NCI-H748 (cell line): ENCODE results near the gene SUPT20HL2.
A peak's percentile ranks its signal among the peaks of the same experiment; 100 is the strongest.
"Not testable (repeated sequence)": the region's sequence is repeated elsewhere in the genome, so short reads cannot be mapped to it uniquely, and the experiment has no call there.

Experiments
- DNase-seq: peaks from one replicate; lab custom pipeline; 2025; ENCODE audit not compliant: unreplicated experiment; lab: John Stamatoyannopoulos, UW

SUPT20HL2 gene

DNA sequence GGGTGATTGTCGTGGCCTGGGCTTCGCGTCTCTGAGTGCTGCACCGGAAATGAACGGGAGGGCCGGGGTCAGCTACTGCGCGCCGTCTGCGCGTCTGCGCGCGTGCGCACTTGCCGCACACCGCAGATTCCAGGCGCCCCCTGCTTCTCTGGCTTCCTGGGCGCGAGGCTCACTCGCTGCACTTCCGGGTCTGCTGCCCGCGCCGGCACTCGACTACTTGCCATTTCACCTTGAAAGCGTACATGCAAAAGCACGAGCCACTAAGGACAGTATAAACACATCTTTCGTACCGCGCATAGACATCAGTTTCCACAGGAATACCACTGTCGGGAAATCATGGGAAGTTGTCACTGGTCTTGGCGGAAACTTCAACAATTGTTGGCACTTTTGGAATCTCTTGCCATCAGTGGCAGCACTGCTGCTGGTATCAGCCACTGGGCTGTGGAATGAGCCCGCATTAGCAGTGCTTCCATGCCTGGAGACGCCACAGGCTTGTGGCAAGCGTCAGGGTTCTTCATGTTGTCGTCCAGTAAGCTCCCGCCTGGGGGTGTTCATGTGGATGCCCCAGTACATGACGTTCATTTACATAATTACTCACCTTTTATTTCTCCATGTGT, at the start of gene SUPT20HL2:
SUPT20HL2 (minus strand) TSS at position 51 of the 617 bp plus-strand sequence. CDS start 754 bp downstream, outside the sequence.
- DNase-seq = no peak

DNA sequence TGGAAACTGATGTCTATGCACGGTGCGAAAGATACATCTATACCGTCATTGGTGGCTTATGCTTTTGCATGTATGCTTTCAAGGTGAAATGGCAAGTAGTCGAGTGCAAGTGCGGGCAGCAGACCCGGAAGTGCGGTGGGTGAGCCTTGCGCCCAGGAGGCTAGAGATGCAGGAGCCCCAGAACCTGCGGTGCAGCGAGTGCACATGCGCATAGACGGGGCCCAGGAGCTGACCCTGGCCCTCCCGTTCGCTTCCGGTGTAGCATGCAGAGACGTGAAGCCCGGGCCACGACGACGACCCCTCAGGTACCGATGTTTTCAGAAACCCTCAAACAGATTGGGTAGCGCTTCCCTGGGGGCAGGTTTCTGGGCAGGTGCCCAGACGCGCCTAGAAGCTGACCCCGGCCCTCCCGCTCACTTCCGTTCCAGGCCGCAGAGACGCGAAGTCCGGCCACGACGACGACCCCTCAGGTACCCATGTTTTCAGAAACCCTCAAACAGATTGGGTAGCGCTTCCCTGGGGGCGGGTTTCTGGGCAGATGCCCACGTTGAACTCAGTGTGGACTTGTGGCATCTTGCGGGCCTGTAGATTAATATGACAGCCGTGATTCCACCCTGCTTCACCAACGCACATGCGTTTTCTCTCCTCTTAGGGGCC, 48.3 kb upstream of the SUPT20HL2 start:
- not testable (repeated sequence) for DNase-seq

DNA sequence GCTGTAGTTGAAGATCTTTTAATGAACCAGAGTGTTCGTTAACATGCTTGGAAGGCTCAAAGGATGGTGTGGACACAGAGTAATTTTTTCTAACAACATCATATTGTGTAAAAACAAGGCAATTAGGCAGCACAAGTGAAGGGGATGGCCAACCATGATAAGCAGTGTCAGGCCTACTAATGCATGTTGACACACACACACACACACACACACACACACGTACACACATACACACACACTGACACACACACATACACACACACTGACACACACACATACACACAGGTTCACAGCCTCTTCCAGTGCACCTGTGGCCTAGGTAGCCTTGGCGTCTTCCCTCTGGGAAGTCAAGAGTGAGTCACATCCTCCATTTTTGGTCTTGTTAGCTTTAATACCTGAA, 46.4 kb upstream of the SUPT20HL2 start, which contains the start of gene SUPT20HL1:
SUPT20HL1 (plus strand) TSS at position 368 of the 400 bp plus-strand sequence. CDS start 2,122 bp downstream, outside the sequence.
- no peak for DNase-seq

DNA sequence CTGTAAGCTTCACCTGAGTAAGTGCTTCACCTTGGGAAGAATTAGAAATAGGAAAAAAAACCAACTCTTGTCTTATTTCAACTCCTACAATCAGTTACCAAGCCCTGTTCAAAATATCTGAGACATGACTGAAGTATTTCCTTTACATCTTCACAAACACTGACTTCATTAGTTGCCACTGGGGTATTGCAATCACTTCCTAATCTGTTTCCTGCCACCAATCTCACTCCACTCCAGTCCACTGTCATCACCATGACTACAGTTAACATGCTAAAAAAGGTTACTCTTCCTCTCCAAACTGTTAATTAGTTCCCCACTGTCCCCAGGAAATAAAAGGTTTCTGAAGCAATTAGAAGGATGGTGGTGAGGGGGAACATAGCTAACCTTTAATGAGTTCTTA, 43.2 kb upstream of the SUPT20HL2 start:
- DNase-seq = peak; percentile 3

DNA sequence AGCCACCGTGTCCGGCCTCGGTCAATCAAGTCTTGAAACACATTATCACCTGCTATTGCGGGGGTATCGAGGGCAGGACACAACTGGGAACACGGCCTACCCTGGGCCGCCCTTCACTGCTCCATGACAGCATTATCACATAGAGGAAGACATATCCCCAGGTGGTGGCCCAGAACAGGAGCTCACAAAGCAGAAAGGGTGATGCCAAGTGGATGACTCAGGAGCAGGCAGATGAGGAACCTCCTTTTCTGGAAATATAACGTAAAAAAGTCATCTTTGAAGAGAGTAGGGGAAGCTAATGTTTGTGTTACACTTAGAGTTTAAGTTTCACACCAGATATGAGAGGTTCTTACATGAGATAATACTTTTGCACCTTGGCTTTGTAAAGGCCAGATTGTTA, 41.2 kb upstream of the SUPT20HL2 start:
- no peak for DNase-seq

DNA sequence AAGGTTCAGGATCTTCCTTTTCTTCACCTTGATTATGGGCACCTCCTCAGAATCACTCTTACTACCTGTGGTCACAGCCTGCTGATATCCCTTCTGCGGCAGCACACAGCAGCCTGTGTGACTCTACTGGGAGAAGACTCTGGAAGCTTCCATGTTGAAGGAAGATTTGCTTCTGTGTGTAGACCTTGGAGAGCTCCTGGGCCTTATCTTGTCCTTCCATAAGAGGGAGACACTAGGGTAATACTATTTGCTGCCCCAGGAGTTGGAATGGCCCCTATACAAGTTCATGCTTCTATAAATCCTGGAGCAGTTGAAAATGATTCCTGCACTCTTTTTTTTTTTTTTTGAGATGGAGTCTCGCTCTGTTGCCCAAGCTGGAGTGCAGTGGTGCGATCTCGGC, 36.3 kb upstream of the SUPT20HL2 start:
- DNase-seq = no peak

DNA sequence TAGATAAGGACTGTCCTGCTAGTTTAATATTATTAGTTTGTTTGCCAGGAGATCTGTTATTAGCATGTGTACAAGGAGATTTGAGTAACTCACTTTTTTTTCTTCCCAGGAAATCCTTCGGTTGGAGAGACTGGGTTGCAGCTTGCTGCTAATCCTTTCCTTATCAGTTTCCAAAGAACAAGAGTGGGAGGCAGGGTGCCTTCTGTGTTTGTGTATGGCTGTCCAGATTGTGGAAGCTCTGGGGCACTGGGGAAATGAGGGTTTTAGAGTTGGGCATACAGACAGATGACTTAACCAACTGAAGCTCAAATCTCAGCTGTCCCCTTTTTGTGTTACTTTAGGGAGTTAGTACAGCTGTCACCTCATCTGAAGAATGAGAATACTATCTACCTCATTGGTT, 34.0 kb upstream of the SUPT20HL2 start:
- no peak for DNase-seq

DNA sequence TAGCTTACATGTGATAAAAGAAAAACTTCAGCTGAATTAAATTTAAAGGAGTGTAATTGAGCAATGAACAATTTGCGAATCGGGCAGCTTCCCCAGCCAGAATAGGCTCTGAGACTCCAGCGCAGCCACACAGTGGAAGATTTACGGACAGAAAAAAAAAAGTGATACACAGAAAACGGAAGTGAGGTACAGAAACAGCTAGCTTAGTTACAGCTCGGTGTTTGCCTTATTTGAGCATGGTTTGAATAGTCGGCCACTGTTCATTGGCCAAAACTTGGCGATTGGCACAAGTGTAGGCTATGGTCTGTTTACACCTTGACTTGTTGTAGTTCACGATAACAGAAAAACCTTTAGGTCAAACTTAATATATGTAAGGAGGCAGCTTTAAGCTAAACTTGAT, 29.9 kb upstream of the SUPT20HL2 start:
- no peak for DNase-seq

DNA sequence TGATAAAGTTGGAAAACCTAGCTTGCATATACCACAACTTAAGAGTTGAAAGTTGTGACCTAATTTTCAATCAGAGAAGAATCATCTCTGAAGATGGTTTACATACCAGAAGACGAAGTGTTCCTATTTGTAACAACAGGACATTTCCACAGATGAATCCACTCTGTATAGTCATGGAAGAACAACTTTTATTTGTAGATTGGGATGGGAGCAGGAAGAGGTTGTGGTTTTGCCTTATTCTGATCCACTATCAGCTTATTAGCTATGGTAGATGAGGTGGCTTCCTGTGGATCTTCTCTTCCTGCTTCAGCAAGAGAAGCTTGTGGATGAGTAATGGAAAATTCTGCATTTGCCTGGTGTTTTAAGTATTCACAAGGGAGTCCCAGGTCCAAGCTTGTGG, 27.9 kb upstream of the SUPT20HL2 start:
- no peak for DNase-seq

DNA sequence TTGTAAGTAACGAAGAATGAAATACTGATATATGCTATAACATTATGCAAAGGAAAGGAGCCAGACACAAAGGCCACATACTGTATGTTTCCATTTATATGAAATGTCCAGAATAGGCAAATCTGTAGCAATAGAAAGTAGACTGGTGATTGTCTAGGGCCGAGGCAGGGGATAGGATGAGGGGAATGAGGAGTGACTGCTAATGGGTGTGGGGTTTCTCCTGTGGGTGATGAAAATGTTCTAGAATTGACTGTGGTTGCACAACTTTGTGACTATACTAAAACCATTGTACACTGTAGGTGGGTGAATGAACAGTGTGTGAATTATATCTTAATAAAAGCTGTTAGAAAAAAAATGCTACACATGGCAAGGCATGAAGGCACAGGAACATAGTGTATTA, 26.6 kb upstream of the SUPT20HL2 start:
- DNase-seq = no peak

DNA sequence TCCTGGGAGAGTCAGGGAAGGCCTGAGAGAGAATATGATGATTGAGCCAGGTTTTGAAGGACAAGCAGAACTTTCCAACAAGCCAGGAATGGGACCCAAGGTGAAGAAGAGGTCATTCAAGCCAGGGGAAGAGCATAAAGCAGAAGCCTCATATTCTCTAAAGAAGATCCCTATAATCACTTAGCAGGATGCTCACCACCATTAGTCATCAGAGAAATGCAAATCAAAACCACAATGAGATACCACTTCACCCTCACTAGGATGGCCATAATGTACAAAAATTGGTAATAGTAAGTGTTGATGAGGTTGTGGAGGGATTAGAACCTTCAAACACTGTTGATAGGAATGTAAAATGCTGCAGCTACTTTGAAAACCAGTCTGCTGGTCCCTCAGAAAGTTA, 26.0 kb upstream of the SUPT20HL2 start:
- DNase-seq = no peak

DNA sequence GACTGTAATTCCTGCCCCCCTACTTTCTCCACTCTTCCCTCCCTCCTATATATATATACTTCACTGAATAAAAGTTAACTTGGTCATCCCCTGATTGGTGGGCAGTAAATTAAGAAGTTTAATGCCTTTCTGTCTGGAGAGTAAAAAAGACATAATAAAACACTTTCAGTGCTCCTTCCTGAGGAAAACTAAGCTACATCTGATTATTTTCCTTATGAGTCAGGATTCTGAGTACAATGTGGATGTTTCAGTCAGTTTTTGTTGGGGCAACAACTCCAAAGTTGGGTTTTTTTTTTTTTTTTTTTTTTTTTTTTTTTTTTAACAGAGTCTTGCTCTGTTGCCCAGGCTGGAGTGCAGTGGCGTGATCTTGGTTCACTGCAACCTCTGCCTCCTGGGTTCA, 22.0 kb upstream of the SUPT20HL2 start:
- DNase-seq = no peak

DNA sequence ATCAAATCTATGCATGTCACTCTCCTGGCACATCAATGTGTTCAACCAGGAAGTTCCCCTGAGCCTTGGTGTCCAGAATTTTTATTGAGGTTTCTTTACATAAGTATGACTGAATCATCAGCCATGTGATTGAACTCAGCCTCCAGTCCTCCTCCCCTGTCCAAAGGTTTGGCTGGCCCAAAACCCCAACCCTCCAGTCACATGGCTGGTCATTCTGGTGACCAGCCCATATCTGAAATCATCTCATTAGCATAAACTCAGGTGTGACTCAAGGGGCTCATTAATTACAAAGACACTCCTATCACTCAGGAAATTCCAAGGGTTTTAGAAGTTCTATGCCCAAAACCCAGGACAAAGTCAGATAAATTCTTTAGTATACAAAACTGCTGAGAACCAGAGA, 20.6 kb upstream of the SUPT20HL2 start:
- DNase-seq = no peak

DNA sequence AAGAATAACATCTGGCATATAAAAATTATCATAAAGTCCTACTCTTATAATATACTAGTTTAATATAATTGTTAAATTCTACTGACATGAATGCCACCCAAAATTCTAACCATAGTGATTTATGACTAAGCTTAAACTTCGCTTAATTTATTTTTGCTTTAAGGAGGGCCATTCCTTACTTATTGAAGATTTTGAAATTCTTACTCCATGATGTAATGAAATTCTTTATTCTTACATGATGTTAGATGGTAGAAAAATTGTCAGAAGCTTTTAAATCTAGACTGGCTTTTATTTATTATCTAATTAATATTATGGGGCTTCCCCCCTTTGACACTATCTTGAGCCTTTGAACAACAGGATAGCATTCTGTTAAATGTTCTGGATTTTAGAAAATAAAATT, 19.5 kb upstream of the SUPT20HL2 start:
- DNase-seq = no peak

DNA sequence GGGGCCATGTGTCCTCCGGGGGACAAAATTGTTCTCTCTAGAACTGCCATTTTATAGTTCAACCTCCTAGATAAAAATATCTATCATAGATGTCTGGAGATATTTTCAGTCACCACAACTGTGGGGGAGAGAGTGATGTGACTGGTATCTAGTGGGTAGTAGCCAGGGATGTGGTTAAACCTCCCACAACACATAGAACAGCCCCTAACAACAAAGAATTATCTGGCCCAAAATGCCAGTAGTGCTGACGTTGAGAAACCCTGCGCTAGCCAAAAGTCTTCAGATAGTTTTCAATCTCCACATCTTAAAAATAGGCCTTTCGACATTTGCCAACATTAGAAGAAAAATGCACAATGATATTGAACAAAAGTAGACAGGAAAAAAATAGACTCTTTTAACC, 19.0 kb upstream of the SUPT20HL2 start:
- DNase-seq = no peak

DNA sequence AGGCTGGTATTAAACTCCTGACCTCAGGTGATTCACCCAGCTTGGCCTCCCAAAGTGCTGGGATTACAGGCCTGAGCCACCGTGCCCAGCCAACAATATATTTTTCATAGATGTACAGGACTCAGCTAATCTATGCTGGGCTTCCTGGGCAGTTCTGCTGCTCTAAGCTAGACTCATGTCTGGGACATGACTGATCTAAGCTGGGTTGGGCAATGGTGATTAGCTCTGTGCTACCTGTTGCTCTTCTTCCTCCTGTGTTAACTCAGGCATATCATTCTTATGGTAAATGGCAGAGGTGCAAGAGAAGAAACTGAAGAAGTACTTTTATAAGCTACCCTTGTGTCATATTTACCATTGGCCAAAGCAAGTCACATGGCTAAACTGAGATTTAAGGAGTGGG, 11.4 kb upstream of the SUPT20HL2 start:
- DNase-seq = no peak

DNA sequence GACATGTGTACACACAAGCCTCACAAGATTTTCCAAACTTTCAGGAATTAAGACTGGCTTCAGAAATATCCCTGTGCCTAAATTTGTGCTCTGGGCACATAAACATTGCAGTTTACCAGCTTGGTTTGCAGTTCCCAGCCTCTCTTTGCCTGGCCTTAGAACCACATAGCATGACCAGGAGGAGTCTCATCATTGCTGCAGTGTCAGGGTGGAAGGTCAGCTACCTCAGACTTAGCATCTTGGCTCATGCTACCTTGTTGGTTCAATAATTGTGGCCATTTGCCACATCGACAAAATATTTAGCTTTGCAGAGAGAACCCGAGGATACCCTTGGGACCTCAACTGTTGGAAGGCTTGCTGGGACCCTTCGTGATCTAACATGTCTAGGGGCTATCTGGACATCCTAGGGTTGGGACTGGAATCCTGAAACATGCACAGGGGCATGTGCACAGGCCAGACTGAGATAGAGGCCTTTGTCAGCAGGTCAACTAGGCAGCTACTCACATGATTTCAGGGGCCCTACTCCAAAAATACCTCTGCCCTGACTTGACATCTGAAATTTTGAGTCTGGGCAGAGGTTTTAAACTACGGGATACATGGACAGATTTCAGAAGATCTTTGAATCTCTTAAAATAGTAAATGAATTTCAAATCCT, 8.0 kb upstream of the SUPT20HL2 start:
- no peak for DNase-seq

DNA sequence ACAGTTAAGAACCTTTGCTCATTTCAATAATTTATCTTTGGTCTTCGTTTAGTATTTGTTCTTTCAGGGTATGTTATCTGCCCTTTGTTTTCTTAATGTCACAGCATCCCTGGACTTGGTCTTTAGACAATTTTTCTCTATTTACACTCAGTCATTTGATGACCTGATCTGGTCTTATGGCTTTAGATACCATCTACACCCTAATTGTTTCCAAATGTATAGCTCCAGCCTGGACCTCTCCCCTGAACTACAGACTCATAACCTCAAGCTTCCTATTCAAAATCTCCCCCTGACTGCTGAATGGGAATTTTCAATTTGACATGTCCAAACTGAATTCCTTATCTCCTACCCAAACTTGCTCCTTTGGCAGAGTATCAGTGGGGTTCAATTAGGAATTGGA, 3.7 kb upstream of the SUPT20HL2 start:
- DNase-seq = no peak

DNA sequence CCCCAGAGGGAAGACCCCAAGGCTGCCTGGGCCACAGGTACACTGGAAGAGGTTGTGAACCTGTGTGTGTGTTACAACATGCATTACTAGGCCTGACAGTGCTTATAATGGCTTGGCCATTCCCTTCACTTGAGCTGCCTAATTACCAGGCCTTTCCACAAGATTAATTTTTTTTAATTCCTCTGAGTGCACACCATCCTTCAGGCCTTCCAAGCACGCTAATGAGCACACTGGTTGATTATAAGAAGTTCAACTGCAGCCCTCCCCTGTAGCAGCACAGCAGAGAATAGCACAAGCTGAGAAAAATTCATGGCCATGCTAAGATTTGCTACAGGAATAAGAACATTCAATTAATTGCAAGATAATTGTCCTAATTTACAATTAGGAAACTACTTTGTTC, 2.2 kb upstream of the SUPT20HL2 start:
- no peak for DNase-seq

DNA sequence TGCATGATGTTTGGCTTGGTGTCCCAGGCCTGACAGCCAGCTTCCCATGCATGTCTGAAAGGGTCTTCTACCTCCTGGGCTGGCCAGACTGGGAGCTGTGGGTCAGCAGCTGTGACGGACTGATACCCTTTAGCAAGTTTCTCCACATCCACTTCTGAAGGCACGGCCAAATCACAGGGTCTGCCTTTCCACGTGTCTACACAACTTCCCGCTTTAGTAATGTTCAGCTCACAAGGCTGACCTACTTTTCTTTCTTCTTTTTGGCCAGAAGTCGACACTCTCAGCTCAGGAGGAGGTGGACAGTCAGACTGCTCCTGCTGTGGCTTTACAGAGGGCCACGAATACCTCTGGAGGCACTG, 1.6 kb downstream of the SUPT20HL2 start:
- not testable (repeated sequence) for DNase-seq

DNA sequence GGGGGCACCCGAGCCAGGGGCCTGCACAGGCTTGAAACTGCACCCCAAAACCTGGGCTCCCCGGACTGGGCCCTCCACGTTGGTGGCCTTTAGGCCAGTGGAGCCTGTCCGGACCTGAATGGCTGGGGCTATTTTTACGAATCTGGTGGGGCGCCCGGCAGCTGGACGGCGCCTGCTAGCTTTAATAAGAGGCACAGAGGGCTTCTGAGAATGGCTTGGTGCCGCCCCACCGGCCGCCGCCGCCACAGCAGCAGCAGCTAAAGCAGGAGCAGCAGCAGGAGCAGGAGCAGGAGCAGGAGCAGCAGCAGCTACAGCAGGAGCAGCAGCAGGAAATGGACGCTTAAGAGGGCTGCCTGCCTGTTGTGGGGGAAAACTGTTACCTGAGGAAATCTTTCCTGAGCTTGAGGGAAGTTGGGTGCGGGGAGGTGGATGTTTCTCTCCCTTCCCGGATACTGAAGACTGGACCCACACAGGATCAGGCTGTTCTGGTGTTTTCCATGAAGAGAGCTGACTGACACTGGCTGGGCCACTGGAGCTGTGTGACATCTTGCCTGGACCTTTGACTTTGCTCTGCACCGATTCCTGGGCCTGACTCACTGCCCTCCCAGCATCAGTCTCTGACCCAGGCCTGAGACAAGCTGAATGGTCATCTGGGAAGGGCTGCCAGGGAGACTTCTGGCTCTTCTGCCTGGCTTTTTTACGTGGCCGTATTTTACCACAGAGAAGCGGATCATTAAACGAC, 2.2 kb downstream of the SUPT20HL2 start:
- DNase-seq = not testable (repeated sequence)

DNA sequence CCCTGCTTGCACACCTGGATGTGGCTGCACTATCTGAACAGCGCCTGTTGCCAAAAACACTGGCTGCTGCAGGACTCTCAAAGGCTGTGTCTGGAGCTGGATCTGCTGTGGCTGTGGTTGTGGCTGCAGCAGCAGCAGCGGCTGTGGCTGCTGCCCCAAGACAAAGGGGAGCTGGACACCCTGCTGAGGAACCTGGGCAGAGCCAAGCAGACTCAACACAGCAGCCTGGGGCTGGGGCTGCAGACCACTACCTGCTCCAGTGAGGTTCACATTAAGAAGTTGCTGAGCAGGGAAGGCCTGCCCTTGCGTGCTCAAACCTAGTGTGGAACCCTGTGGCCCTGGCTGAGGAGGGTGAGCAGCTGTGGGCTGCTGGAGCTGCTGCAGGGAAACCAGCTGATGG, 3.0 kb downstream of the SUPT20HL2 start:
- DNase-seq = not testable (repeated sequence)
